NOMO-1 treated with dmso at 0.1 percent for 144 hours (cell line): ENCODE measurements around the gene MARCHF4.

Source experiments
- DNase-seq: peaks from one replicate; lab custom pipeline; 2025; ENCODE audit not compliant: unreplicated experiment; lab: John Stamatoyannopoulos, UW

MARCHF4 gene

GRCh38 chr2:216371721-216372702 lies at the start of gene MARCHF4:
Gene MARCHF4 (minus strand): TSS chr2:216372483. CDS start chr2:216370260, 2,223 bp downstream.
- no peak for DNase-seq

- DNase-seq, result no peak
Observed at GRCh38 chr2:216420367-216421101, 48.3 kb upstream of the MARCHF4 start.

GRCh38 chr2:216418981-216419380 lies 46.7 kb upstream of the MARCHF4 start:
- DNase-seq, result no peak

- DNase-seq, result no peak
Observed at GRCh38 chr2:216416571-216417307, 44.5 kb upstream of the MARCHF4 start.

GRCh38 chr2:216415541-216415940 lies 43.3 kb upstream of the MARCHF4 start:
- DNase-seq, result no peak

- no peak for DNase-seq
Observed at GRCh38 chr2:216414772-216415319, 42.6 kb upstream of the MARCHF4 start.

GRCh38 chr2:216413882-216414281 lies 41.6 kb upstream of the MARCHF4 start:
- DNase-seq, result no peak

- DNase-seq, result peak; percentile 98
Observed at GRCh38 chr2:216412022-216412999, 40.0 kb upstream of the MARCHF4 start, which contains the start of gene SMARCAL1. Gene SMARCAL1 (plus strand): TSS chr2:216412484. CDS start chr2:216414705, 2,221 bp downstream.

- DNase-seq, result no peak
Observed at GRCh38 chr2:216410550-216410949, 38.3 kb upstream of the MARCHF4 start.

- no peak for DNase-seq
Observed at GRCh38 chr2:216408426-216409290, 36.4 kb upstream of the MARCHF4 start.

- no peak for DNase-seq
Observed at GRCh38 chr2:216406826-216407225, 34.5 kb upstream of the MARCHF4 start.

GRCh38 chr2:216405588-216405987 lies 33.3 kb upstream of the MARCHF4 start:
- no peak for DNase-seq

GRCh38 chr2:216404010-216404618 lies 31.8 kb upstream of the MARCHF4 start:
- DNase-seq, result no peak

GRCh38 chr2:216402751-216403150 lies 30.5 kb upstream of the MARCHF4 start:
- no peak for DNase-seq

GRCh38 chr2:216399621-216400020 lies 27.3 kb upstream of the MARCHF4 start:
- no peak for DNase-seq

- no peak for DNase-seq
Observed at GRCh38 chr2:216394881-216395280, 22.6 kb upstream of the MARCHF4 start.

- no peak for DNase-seq
Observed at GRCh38 chr2:216392945-216393840, 20.9 kb upstream of the MARCHF4 start.
